H1 (cell line): ENCODE data around the gene AP3S1. TPM values are rescaled to one million over a fixed set of nuclear protein-coding genes. Genes with fewer than 3 reads are reported as not detected.

ENCODE experiments used
- CHD1 ChIP-seq: IDR thresholded peaks from 2 replicates; pipeline ENCODE4 v1.6.1; 2012; ENCODE audit warnings: low read depth, low read length, improper control_type of control experiment
- KDM1A ChIP-seq: fragments of 200-600, 300-600 bp; sonication (generic); IDR thresholded peaks from 2 replicates; pipeline ENCODE4 v1.7.1; 2016; ENCODE audit warnings: mild to moderate bottlenecking, low read length, borderline replicate concordance
- polyA plus RNA-seq, 7 experiments: library from polyadenylated mRNA; depleted of rRNA in 3 of 7; stranded (reverse) in 5 of 7; unstranded in 2 of 7; fragments of >200 nt in 5 of 7; fragments of 200-250 nt in 2 of 7; gene quantifications; 1 replicate in 5 of 7; 2 replicates in 1 of 7; 4 replicates in 1 of 7; pipeline versions ENCODE4 v1.2.1 to v1.2.3, GENCODE V29; 2011 to 2013; ENCODE audit warnings: missing spikeins in 2 of 7, mixed read lengths in 2 of 7
- total RNA-seq: library from RNA; stranded (reverse); fragmentation: NEBNext Ultra II Directional; extraction: Animal tissue kit (Norgen Biotek cat#: 25700); gene quantifications from 2 replicates; pipeline ENCODE4 v1.2.1, GENCODE V29; 2021

The AP3S1 gene
- total and polyA plus RNA-seq, 2 of the 8 experiments (the other 6 are each of a cell fraction or from before 2014, with no cell fraction given): 26.6 to 72.7 TPM

GRCh38 chr5:115895821-115896220, 54.1 kb downstream of the AP3S1 start (continued):
- TF ChIP-seq CHD1 (no peak), KDM1A (no peak)
